GM19463 (cell line): ENCODE results near the gene RIT2.

Experiments used
- ATAC-seq: cut with Tn5 transposase; IDR thresholded peaks from one replicate; pipeline ENCODE4 v1.9.1; 2021; ENCODE audit warnings: mild to moderate bottlenecking, moderate library complexity; ENCODE audit not compliant: unreplicated experiment

Gene RIT2

DNA sequence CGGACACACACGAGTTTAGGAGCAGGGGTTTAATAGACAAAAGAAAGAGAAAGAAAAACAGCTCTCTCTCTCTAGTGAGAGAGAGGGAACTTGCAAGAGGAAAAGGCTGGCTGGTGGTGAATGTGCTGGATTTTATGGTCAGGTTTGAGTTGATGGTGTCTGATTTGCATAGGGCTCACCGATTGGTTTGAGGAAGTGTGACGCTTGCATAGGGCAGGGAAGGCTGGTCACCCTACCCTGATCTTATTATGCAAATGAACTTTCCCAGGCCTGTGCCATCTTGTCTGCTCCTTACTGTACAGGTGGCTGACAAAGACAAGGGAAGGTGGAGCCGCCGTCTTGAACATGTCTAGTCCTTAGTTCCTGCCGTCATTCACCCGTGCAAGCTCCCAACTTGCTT lies 408.9 kb downstream of the RIT2 start:
- no peak for ATAC-seq

DNA sequence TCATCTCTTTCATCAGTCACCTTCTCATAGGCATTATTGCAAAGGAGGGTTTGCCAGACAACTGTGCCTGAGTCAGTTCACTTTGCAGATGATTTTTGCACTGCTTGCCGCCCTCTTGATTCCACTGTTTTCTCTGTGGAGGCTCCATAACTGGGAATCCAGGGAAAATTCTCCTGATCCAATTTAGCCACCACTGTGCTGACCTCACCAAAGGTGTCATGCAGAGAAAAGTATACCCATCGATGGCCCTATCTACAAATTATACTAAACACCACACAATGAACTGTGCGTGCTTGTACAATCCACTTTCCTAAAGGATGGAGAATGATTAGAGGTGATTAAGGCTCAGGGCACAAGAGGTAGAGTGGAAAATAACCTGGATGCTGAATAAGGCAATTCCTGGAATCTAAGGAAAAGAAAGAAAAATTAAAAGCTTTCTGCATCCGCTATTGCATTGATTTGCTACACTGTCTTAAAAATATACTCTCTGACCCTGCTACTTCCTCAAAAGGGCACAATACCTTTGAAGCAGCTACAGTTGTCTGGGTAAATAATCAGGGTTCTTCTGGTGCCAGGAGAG lies 409.4 kb downstream of the RIT2 start:
- ATAC-seq = no peak
